Pulmonary artery endothelial cell (primary cell): ENCODE results near the gene NAB1. TPM values are rescaled to one million over a fixed set of nuclear protein-coding genes. Genes with fewer than 3 reads are reported as not detected.
A peak's percentile ranks its signal among the peaks of the same experiment; 100 is the strongest.

Experiments
- DNase-seq: peaks from one replicate; pipeline ENCODE4 v3.0.0-alpha.2; 2011; ENCODE audit warnings: low read depth, low spot score
- total RNA-seq: library from RNA; depleted of rRNA; stranded (reverse); fragments of >200 nt; gene quantifications from 2 replicates; pipeline ENCODE4 v1.2.3, GENCODE V29; 2014

NAB1 gene
- total RNA-seq, 1 donor from 2014 or later, result 35.6 TPM

DNA sequence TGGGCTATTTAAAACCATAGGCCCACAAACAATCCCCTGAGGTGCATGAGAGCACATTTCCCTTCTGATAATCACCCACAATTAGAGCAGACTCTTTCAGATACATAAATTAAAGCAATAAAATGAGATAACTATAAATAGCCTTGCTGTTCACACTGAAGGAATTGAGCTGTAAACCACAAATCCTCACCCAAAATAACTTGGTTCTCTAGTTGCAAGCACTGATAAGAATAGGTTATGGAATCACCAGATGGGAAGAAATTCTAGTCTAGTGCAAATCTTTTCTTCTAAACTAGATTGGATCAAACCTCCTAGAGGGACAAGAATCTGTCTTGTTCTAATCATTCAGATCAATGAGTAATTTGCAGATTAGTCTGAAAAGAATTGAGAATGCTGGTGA, 64.6 kb downstream of the NAB1 start:
- no peak for DNase-seq

DNA sequence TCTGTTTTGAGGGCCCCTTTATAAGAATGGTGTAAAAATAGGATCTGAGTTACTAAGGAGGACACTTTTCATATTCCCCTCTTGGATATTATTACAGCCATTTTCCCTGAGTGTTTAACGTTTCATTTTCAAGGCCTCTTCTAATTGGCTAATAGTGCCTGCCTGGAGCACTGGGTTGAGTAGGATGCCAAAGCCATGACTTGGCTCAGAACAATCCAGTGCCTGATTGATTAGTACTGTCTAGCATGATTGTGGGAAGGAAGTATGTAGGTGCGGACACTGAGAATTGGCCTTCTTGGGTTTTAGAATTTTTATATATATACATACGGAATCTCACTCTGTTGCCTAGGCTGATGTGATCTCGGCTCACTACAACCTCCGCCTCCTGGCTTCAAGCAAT, 66.1 kb downstream of the NAB1 start:
- DNase-seq, result no peak

DNA sequence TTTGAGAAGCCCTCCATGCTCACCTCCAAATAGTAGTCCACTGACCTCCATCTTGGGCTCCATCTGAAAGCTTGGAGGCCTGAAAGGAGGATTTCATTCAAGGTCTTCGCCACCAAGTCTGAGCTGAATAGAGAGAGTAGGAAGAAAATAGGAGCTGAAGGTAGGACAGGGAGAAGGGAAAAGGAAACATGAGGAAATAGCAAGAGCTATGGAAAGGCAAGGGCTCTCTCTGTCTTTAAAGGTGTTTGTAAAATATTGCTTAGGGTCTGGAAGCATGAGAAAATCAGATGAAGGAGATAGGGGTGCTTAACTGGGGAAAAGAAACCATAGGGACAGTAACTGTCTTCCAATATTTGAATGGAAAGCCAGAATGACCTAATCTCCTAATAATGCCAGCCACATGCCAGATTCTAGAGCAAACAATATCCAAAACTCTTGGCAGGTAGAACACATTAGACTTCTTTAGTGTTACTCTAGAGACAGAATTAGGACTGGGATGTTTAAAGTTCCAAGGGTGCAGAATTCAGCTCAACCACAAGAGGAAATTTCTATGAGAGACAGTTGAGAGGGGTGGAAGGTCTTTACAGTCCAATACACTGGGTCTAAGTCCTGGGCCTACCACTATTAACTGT, 67.4 kb downstream of the NAB1 start:
- DNase-seq, result no peak

GRCh38 chr2:190717306-190717705, 68.4 kb downstream of the NAB1 start:
- DNase-seq, result no peak

DNA sequence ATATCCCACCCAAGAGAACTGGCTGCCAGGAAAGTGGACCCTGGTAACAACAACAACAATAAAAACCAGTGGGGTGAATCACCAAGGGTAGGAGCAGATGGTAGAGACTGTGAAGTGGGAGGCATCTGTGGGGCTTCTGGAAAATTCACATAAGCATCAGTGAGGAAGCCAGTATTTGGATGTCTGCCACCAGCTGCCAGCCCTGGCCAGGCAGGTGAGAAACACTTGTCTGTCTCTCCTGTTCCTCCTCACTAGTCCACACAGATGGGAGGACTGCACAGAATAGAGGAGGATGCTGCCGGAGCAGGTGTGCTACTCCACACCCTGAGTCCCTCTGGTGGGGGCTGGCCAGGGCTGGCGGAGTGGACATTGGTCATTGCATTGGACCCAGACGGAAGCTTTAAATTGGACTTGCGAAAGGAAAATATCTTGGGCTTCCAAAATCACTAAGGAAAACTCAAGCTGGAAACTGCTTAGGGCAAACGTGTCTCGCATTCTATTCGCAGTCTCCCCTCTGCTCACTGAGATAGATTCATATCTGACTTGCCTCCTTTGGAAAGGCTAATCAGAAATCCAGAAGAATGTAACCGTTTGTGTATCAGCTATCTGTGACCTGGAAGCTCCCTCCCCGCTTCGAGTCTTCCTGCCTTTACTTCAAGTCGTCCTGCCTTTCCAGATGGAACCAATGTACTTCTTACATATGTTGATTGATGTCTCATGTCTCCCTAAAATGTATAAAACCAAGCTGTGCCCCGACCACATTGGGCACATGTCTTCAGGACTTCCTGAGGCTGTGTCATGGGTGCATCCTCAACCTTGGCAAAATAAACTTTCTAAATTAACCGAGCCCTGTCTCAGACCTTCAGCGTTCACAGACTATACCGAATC, 69.1 kb downstream of the NAB1 start:
- DNase-seq, result no peak

GRCh38 chr2:190718652-190719526, 70.0 kb downstream of the NAB1 start:
- DNase-seq, result peak; percentile 79

DNA sequence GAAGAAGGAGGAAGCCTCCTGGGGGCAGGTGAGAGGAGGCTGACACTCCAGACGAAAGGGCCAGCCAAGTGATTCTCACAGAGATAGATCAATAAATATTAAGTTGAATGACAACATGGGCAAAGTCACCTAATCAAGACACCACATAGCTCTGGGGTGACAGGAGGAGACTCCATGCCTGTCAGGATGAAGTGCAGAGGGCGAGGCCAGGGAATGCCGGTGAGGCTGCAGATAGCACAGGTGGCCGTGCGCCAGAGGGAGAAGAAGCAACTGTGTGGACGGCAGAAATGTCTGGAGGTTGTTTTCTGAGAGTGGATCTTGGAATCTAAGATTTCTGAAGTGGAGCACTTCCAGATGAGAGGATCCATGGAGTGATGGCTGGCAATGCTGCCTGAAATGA, 71.4 kb downstream of the NAB1 start:
- no peak for DNase-seq

DNA sequence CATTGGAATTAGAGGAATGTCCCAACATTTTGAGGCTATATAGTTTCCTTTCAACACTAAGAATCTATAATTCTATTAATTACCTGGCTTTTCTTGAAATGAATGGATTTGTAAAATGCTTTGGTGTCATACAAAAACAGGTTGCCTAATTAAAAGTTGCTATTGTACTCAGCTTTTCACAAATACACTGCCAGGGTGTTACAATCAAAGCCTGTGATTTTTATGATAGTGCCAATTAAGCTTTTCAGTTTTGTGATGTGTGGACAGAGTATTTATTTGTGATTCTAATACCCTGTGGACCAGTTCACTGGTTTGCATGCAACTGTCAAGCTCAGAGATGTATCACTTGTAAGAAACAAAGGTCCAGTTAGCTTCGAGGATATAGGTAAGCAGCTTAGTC, 71.8 kb downstream of the NAB1 start:
- no peak for DNase-seq

DNA sequence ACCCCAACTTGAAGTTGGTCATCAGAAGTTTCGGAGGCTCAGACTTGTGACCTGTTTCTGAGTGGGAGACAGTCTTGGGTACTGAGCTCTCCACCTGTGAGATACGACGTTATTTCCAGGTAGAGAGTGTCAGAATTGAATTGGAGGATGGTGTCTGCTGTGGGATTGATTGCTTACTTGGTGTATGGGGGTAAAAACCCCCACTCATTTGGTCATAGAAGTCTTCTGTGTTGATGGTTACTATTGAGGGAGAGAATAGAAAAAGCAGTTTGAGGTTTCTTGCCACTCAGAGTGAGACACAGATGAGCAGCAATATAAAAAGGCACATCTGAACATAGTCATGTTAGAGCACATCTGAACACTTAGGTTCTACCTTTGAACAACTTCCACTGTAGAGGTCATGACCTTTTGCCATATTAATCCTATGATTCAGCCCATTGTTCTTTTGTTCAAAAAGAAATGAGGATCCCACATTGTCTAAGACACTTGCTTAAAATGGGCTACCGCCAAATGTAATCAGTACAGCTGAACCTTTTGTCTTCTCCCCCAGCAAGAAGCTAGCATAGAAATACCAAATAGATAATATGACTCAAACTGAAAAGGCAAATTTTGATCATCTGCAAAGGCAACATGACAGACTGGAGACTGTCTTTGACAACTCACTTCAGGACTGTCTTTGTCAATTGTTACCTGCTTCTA, 73.3 kb downstream of the NAB1 start:
- DNase-seq, result no peak

- DNase-seq, result no peak
These were observed 74.0 kb downstream of the NAB1 start for GRCh38 chr2:190722835-190723234.

GRCh38 chr2:190723397-190724090, 74.7 kb downstream of the NAB1 start:
- no peak for DNase-seq

- no peak for DNase-seq
These were observed 77.4 kb downstream of the NAB1 start for GRCh38 chr2:190726255-190726654.

DNA sequence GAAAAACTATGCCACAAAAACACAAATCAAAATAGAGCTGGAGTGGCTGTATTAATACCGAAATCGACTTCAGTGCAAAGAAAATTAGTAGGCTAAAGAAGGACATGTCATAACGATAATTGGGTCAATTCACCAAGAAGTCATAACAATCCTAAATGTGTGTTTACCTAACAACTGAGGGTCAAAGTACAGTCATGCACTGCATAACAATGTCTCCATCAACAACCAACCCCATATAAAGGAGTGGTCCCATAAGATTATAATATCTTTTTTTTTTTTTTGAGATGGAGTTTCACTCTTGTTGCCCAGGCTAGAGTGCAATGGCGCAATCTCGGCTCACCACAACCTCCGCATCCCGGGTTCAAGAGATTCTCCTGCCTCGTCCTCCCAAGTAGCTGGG, 87.5 kb downstream of the NAB1 start:
- no peak for DNase-seq

- DNase-seq, result no peak
These were observed 91.6 kb downstream of the NAB1 start for GRCh38 chr2:190740449-190740848.

Other genes with a start within 250 kb of the NAB1 start
- gene MFSD6, start 240.7 kb upstream of the NAB1 start, total RNA-seq, result 1.2 and 10.0 TPM in 2 replicates
- 3.5 and 4.7 TPM in 2 replicates for gene NEMP2, start 114.4 kb upstream of the NAB1 start, total RNA-seq
- gene GLS, start 231.7 kb downstream of the NAB1 start, total RNA-seq, result 137 and 224 TPM in 2 replicates